GM12872 (cell line): ENCODE data around the gene STK40.

ENCODE experiments used
- TF ChIP-seq, protein P1 (sequence below): IDR thresholded peaks from 3 replicates; pipeline ENCODE4 v1.5.1; 2011; ENCODE audit warnings: low read depth, mild to moderate bottlenecking, low read length, moderate library complexity; ENCODE audit not compliant: insufficient read depth

STK40 gene

DNA sequence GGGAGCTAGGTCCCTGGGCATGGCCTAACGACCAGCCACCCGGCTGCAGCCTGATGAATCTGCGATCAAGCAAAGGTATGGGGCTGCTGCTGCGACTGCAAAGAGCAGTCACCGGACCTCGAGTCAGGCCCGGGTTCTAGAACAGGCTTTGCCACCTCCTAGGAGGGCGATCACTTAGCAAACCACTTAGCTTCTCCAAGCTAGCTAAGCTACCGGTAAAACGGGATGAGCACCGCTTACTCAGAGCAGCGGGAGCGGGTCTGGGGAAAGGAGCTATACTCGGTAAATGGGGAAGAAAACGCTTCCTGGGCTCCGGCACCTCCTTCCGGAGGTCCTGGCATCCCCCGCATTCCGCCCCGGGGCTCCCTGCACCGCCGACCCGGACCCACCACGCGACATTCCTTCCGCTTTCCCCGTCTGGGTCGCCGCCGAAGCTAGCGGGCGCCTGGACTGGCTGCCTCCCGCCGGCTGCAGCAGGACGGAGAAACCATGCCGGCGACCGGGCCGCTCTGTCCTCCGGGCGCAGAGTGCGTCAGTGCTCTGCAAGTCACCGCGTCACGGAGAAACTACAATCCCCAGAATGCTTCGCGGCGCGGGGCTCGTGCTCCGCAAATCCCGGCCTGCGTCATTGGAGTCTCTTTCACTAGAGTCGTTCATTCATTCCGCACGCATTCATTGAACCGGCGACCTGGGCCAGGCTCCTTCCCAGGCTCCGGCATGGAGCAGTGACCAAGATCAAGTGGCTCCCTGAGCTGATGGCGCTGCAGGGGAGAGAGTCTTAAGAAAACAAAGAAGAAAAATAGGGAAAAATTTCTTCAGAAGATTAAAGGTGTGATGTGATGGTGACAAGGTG lies 11.9 kb upstream of the STK40 start, which contains the start of gene LSM10:
Gene LSM10 (minus strand): TSS at position 531 of the 853 bp plus-strand sequence. CDS start 3,779 bp downstream, outside the sequence.
- TF ChIP-seq, protein P1, sequence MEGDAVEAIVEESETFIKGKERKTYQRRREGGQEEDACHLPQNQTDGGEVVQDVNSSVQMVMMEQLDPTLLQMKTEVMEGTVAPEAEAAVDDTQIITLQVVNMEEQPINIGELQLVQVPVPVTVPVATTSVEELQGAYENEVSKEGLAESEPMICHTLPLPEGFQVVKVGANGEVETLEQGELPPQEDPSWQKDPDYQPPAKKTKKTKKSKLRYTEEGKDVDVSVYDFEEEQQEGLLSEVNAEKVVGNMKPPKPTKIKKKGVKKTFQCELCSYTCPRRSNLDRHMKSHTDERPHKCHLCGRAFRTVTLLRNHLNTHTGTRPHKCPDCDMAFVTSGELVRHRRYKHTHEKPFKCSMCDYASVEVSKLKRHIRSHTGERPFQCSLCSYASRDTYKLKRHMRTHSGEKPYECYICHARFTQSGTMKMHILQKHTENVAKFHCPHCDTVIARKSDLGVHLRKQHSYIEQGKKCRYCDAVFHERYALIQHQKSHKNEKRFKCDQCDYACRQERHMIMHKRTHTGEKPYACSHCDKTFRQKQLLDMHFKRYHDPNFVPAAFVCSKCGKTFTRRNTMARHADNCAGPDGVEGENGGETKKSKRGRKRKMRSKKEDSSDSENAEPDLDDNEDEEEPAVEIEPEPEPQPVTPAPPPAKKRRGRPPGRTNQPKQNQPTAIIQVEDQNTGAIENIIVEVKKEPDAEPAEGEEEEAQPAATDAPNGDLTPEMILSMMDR: no peak

DNA sequence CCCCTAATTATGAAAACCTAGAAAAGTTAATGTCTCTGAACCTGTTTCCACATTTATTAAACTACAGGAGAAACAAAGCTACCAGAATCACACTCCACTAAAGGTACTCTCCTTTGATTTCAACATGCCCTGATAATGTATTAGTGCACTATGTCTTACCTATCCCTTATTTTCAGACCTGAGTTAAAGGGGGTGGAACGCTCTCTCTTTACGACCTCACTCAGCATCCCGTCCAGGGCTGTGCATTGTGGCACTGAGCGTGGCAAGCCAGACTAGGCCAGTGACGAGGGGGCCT lies 11.3 kb upstream of the STK40 start:
- TF ChIP-seq, protein P1: no peak

DNA sequence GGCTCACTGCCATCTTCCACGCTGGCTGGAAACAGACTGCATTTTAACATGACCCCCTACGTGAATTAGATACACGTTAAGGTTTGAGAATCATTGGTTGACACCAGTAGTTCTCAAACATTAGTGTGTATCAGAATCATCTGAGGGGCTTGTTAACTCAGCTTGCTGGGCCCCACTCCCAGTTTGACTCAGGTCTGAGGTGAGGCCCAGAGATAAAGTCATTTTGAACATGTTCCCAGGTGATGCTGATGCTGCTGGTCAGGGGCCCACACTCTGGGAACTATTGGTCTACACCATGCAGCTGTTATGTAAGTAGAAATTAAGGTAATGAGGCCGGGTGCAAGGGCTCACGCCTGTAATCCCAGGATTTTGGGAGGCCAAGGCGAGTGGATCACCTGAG lies 10.6 kb upstream of the STK40 start:
- TF ChIP-seq, protein P1: no peak

DNA sequence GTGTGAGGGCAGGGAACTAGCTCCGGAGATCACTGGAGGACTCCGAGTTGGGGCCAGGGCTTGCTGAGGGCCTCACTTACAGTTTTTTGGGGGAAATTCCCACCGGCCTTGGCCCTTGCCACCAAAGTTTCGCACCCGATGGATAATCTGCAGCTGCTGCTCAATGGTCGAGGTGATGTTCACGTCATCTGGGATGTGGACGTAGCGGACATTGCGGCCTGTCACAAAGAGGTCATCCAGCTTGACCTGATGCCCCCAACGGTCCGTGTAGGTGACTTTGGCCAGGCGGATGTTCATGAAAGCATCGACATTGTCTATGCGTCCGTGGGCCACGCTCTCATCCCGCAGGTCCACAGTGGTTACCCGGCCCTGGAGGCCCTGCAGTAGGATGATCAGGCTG lies 8.0 kb upstream of the STK40 start:
- TF ChIP-seq, protein P1: no peak

DNA sequence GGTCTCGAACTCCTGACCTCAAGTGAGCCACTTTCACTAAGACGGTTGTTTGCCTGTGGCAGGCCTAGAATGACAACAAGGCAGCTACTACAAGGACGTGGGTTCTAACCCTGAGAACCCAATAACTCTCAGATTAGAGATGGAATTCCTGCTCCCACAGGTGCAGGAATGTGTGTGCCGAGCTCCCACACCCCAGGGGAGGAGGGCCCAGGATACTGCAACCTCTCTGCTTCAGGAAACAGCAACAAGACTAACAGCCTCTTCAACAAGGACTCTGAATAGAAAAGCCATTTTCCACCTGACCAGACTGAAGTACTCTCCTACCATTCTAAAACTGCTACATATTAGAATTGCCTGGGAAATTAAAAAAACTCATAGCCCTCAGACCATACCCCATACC lies 7.1 kb upstream of the STK40 start:
- TF ChIP-seq, protein P1: no peak

DNA sequence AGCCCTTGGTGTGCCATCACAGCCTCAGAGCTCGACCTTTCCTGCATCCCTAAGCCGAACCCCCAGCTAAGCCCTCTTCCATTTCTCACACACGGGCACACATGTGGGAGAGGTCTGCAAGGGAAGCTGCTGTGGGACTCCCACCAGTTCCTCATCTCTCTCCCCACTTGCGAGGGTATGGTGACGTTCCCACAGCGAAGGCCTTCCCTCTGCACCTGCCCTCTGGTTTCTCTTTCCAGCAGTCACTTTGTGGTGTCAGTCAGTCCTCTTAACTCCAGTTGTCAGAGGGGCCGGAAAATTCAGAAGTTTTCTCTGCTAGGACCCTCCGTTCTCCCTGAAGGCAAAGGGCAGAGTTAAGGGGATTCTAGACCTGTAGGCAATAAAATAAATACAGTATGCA lies 5.5 kb upstream of the STK40 start:
- TF ChIP-seq, protein P1: no peak

DNA sequence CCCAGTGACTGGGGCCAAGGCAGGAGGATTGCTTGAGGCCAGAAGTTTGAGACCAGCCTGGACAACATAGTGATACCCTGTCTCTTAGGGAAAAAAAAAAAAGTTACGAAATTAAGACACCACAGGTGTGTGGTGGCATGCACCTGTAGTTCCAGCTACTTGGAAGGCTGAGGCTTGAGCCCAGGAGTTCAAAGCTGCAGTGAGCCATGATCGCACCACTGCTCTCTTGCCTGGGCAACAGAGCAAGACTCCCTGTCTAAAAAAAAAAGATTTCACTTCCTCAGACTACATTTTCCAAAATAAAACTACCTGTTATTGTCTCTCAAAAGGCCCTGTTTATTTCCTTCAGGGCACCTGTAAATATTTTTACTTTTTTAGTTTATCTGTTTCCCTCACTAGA lies 4.7 kb upstream of the STK40 start:
- TF ChIP-seq, protein P1: no peak
